ENCODE data around the gene SEC24B. TPM values are rescaled to one million over a fixed set of nuclear protein-coding genes. Genes with fewer than 3 reads are reported as not detected.
A peak's percentile ranks its signal among the peaks of the same experiment; 100 is the strongest.

The SEC24B gene
- total and polyA plus RNA-seq, 8 donors = 2.3 to 56.0 (median 13.2) TPM

DNA sequence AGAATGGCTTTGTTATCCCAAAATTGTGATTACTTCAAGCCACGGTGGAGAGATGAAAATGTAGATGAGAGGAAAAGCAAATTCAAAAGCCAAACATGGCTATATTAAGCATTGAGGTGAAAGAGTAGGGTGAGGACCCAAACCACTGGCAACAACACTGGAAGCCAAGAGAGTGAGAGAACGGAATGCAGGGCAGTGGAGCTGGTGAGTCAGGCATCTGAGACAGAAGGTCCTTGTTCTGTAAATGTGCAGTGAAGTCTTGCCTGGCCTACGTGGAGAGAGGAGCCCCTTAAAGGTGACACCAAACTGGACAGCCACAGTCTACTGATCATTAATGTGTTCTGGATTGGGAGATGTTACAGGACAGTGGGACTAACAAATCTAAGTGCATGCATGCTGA is 22.8 kb upstream of the SEC24B start:
- H3K4me1 ChIP-seq = no peaks in the 10 kb centered on the region
- 54 to 73% (median 60%) methylated on average over 3 of the region's 3 CpGs for WGBS, 5 donors
- no peaks in the 10 kb centered on the region for H3K9me3 ChIP-seq
- H3K27me3 ChIP-seq = no peaks in the 10 kb centered on the region
- H3K36me3 ChIP-seq = no peaks in the 10 kb centered on the region
- TF ChIP-seq POLR2AphosphoS5 (IDR thresholded peaks at IDR 0.05) (no peak), EP300 (IDR thresholded peaks at IDR 0.05) (no peak), POLR2A (IDR thresholded peaks at IDR 0.05) (no peak)
- no peak for DNase-seq
- no peak overlapping the region for H3K4me3 ChIP-seq
- H3K27ac ChIP-seq = no peak overlapping the region
- intact Hi-C loops (cut with DNase I; ENCODE audit: low total_unique reads) = loop anchor here (10.0 kb wide), 1 partner anchor 574 kb away; no protein-coding TSS in a partner anchor

- Histone ChIP-seq H3K27me3 (no peaks in the 10 kb centered on the region), H3K36me3 (no peaks in the 10 kb centered on the region), H3K27ac (no peak overlapping the region), H3K9me3 (no peaks in the 10 kb centered on the region), H3K4me3 (no peak overlapping the region), H3K4me1 (no peaks in the 10 kb centered on the region)
- no peak for TF ChIP-seq POLR2AphosphoS5 (IDR thresholded peaks at IDR 0.05)
- no peak for TF ChIP-seq EP300 (IDR thresholded peaks at IDR 0.05)
- TF ChIP-seq CTCF (IDR thresholded peaks at IDR 0.05) = no peak
- TF ChIP-seq POLR2A (IDR thresholded peaks at IDR 0.05) = no peak
- DNase-seq = peak; percentile 49 to 66
- 49 to 72% (median 59%) methylated on average over 2 of the region's 2 CpGs for whole genome bisulfite sequencing, 5 donors
- intact Hi-C loops (cut with DNase I; ENCODE audit: low total_unique reads) = loop anchor here (10.0 kb wide), 1 partner anchor 573 kb away; no protein-coding TSS in a partner anchor
These were observed 21.7 kb upstream of the SEC24B start for GRCh38 chr4:109411964-109412363.

DNA sequence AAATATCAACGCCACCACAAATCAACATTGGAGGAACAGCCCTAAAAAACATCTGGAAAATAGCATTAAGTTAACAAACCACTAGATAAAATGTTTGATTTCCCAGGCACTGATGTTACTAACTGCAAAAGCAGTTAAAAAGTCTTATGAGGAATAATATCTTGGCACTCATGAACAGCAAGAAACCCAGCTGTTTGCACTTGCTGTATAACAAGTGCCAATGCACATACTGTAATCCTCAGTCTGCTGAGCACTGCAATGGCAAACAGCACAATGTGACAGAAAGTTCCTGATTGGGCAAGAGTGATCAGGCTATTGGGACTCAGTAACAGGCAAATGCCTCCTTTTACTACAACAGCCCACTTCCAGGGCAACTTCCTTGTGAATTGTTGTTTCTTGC is 20.8 kb upstream of the SEC24B start:
- no peak for DNase-seq
- H3K27ac ChIP-seq = no peak overlapping the region
- no peaks in the 10 kb centered on the region for H3K27me3 ChIP-seq
- H3K36me3 ChIP-seq = no peaks in the 10 kb centered on the region
- 43 to 74% (median 70%) methylated on average over 1 of the region's 1 CpG for WGBS, 5 donors
- TF ChIP-seq POLR2AphosphoS5 (IDR thresholded peaks at IDR 0.05) (no peak), POLR2A (IDR thresholded peaks at IDR 0.05) (no peak), CTCF (IDR thresholded peaks at IDR 0.05) (no peak), EP300 (IDR thresholded peaks at IDR 0.05) (no peak)
- no peak overlapping the region for H3K4me3 ChIP-seq
- H3K9me3 ChIP-seq = no peaks in the 10 kb centered on the region
- no peaks in the 10 kb centered on the region for H3K4me1 ChIP-seq
- intact Hi-C loops (cut with DNase I; ENCODE audit: low total_unique reads) = loop anchor here (10.0 kb wide), 1 partner anchor 572 kb away; no protein-coding TSS in a partner anchor

DNA sequence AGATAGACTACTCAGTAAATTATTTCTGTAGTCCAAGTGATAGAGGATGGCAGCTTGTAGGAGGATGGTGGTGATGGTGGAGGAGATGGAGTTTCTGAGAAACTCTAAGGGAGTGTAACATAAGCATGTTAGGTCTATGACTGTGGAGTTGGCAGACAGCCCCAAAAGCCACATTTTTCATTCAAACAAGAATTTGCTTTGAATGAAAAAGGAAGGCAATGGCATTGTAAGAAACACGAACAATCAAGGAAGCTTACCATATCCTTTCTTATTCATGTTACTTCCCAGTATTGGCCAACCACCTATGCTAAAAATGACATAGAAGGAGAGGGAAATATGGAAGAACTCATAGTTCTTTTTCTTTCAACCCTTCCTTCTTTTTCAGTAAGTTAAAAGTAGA is 18.7 kb upstream of the SEC24B start:
- intact Hi-C loops (cut with DNase I; ENCODE audit: low total_unique reads) = loop anchor here (10.0 kb wide), 1 partner anchor 570 kb away; no protein-coding TSS in a partner anchor
- WGBS, 5 donors = 47 to 77% (median 68%) methylated on average over 1 of the region's 1 CpG
- H3K4me1 ChIP-seq = no peaks in the 10 kb centered on the region
- TF ChIP-seq POLR2A (IDR thresholded peaks at IDR 0.05) (no peak), POLR2AphosphoS5 (IDR thresholded peaks at IDR 0.05) (no peak), EP300 (IDR thresholded peaks at IDR 0.05) (no peak), CTCF (IDR thresholded peaks at IDR 0.05) (no peak)
- no peak overlapping the region for H3K4me3 ChIP-seq
- no peaks in the 10 kb centered on the region for H3K36me3 ChIP-seq
- no peak overlapping the region for H3K27ac ChIP-seq
- H3K27me3 ChIP-seq = no peaks in the 10 kb centered on the region
- peak in 1 of 2 donors; percentile 19 for DNase-seq
- no peaks in the 10 kb centered on the region for H3K9me3 ChIP-seq

DNA sequence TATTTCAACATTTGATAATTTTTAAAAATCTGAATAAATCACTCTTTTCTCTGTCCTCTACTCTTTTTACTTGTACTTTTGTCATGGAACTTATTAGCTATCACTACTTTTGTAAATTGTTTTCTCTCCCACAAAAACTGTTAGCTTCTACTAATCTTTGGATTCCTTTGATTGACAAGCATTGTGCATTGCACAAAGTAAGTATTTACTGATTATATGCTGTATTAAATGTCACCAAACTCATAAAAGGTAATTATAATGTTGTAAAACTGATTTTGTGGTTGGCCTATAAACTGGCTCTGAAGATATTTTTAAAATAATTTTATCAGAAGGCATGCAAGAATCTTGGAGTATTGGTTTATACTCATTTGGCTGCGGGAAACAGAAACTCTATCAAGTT is 15.0 kb upstream of the SEC24B start:
- Histone ChIP-seq H3K27ac (no peak overlapping the region), H3K36me3 (no peaks in the 10 kb centered on the region), H3K9me3 (no peaks in the 10 kb centered on the region), H3K4me1 (peaks cover 0 to 7% (median 2%) of the 10 kb centered on the region in 4 donors), H3K4me3 (no peak overlapping the region), H3K27me3 (no peaks in the 10 kb centered on the region)
- DNase-seq = no peak
- no peak for TF ChIP-seq POLR2AphosphoS5 (IDR thresholded peaks at IDR 0.05)
- WGBS, 5 donors = 62 to 87% (median 75%) methylated on average over 1 of the region's 1 CpG
- intact Hi-C loops (cut with DNase I; ENCODE audit: low total_unique reads) = loop anchor here (10.0 kb wide), 1 partner anchor 566 kb away; no protein-coding TSS in a partner anchor
